Left hindlimb (tissue), 1 donor: ENCODE data around the gene TAF6.
A peak's percentile ranks its signal among the peaks of the same experiment; 100 is the strongest.

ENCODE experiments used
- DNase-seq: peaks from one replicate; pipeline ENCODE4 v3.0.0-alpha.2; 2018

TAF6 gene

DNA sequence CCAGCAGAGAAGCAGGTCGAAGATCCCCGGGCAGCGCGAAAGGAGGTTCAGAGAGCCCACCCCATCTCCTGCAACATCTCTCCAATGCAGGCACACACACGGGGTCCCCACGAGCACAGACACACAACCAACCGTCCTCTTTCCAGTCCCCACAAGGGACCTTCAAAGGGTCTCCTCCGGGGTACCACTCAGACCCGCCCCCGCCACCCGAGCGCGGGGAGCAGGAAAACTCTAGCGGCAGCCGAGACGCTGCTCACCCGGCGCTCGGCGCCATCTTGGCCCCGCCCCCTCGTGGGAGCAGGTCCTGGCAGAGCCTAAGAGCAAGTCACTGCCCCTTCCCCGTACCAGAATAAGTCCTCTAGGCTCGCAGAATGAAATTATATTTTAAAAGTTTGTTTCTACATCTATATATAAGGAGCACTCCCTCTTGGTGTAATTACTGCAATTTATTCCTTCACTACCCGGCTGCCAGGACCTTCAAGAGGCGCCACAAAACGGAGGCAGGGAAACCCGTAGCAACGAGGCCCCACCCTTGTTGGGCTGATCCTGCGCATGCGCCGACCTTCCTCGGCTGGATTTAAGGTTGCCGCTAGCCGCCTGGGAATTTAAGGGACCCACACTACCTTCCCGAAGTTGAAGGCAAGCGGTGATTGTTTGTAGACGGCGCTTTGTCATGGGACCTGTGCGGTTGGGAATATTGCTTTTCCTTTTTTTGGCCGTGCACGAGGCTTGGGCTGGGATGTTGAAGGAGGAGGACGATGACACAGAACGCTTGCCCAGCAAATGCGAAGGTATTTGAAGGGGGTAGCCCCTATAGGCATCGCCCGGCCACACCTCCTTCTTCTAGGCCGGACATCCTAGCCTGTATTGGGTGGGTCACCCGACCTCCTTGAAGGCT is at the start of gene TAF6, which contains the start of gene CNPY4:
Gene TAF6, minus strand, starts transcription at position 287 of the 898 bp plus-strand sequence. CDS start 5,149 bp downstream, outside the sequence.
Gene CNPY4, plus strand, starts transcription at position 563 of the 898 bp plus-strand sequence. Its CDS starts 111 bp downstream, at position 674.
- peak; percentile 96 for DNase-seq

DNA sequence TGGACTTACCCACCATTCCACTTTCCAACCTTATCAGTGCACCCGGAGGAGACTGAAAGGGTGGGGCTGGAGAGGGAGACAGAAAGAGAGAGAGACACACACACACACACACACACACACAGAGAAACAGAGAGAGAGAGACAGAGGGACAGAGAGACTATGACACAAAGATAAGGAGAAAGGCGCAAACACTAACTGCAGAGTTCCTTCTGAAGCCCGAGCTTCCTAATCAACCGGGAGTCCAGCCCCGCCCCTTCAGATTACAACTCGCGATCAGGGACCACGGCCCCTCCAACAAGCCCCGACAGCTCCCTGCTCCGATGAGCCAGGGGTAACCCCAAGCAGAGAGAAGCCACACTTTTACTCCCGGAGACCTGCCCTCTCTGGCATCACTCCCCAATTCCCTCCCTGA is 48.8 kb upstream of the TAF6 start:
- DNase-seq, result no peak

GRCh38 chr7:100166970-100167911 is 48.1 kb upstream of the TAF6 start:
- no peak for DNase-seq

GRCh38 chr7:100166317-100166940 is 47.3 kb upstream of the TAF6 start:
- DNase-seq, result no peak

- peak; percentile 6 for DNase-seq
These were observed 44.7 kb upstream of the TAF6 start for GRCh38 chr7:100163871-100164270.

GRCh38 chr7:100163006-100163531 is 43.9 kb upstream of the TAF6 start:
- peak; percentile 18 for DNase-seq

- peak; percentile 24 for DNase-seq
These were observed 40.9 kb upstream of the TAF6 start for GRCh38 chr7:100160067-100160466.

GRCh38 chr7:100159099-100159623 is 40.0 kb upstream of the TAF6 start:
- DNase-seq, result peak; percentile 22

DNA sequence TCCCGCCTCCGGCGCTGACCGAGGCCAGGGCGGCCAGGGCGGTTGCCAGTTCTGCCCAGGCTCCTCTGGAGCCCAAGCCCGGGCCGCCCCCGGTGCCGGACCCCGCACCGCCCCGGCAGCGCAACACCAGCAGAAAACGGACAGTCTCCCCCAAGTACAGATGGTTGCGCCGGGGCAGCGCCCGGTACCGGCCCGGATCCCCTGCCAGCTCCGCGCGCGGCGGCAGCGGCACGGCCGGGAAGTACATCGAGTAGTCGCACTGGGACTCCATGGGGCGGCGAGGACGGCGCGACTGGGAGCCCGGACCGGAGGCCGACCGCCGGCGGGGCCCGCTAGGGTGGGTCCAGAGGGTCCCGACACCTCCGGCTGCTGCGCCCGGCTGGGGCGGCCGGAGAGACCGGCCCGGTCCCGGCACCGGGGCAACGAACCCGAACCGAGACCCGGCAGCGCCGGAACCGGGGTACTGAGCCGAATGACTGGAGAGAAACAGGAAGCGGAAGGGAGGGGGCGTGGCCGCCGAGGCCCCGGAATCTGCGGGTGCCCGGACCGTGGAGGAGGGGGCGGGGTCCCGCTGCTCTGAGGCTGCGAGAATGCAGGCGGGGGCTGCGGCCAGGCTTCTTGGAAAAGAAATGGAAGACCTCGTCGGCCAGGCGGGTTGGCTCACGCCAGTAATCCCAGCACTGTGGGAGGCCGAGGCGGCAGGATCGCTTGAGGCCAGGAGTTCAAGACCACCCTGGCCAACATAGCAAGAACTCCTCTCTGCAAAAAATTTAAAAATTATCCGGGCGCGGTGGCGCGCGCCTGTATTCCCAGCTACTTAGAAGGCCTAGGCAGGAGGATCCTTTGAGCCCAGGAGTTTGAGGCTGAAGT is 39.3 kb upstream of the TAF6 start, which contains the start of gene TRAPPC14:
Gene TRAPPC14, minus strand, starts transcription at position 495 of the 870 bp plus-strand sequence. Its CDS starts 224 bp downstream, at position 271.
- peak; percentile 94 for DNase-seq

GRCh38 chr7:100157334-100158228 is 38.4 kb upstream of the TAF6 start:
- DNase-seq, result peak; percentile 37

DNA sequence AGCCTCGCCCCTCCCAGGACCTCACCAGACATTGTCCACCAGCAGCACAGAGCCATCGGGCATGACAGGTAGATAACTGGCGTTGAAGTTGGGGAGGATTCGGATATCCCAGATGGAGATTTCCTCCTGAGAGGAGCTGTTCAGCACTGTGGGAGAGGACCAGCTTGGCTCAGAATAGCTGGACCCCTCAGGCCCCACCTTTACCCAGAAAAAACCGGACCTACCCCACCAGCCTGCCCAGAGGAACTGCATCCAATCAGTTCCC is 37.8 kb upstream of the TAF6 start:
- DNase-seq, result no peak

DNA sequence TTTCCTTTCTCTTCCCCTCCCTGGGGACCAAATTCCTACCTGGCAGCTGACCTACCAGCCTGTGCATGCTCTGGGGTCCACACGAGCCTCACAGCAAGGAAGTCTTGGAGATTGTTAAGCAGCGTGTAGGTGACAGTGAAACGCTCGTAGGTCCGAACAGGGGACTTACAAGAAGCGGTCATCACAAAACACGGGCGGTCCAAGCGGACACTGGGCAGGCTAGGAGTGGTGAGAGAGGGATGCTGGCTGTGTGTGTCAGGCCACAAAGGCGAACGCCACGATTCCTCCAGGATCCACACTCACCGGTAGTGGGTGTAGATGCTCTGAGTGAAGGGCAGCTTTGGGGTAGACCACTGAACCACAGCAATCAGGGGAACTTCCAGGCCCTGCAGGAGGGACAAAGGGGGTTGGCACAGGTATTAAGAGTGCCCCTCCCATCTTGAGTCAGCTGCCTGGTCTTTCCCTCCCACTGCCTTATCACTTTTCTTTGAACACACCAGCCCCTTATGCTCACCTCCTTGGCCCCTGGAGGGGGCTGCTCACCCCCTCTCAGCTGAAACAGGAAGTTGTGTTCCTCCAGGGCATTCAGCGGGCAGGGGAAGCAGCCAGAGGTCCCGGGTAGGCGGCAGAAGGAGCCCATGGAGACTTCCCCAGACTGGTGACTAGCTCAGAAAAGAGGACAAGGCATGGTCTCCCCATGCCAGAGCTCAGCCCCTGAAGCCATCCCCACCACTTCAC is 37.3 kb upstream of the TAF6 start:
- peak; percentile 23 for DNase-seq

DNA sequence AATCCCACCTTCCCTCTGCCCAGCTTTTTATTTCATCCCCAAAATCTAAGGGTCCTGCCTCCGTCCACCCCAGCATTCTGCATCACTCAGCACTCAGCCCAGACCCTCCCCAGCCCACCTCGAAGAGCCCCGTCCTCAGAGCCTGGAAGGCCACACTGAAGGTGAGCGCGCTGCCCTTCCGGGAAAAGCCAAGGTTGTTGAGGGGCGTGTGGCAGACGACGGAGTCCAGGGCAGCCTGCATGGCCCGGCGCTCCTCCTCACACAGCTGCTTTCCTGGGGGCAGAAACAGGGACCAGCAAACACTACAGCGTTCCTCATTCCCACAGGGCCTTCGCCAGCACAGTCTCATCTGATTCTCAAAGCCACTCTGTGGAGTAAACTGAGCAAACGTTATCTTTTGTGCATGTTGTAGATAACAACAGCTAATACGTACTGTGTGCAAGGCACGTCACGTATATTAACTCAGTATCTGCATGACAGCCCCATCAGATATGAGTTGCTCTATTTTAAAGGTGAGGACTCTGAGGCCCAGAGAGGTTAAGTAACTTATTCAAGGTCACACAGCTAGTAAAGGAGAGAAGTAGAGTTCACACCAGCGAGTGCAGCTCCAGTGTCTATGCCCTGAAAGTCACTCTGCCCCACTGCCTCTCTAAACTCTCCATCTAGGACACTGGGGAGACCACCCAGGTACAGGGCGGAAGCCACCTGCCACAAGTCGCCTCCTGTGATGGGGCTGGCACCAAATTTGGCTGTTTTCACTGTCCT is 36.6 kb upstream of the TAF6 start:
- peak; percentile 16 for DNase-seq

DNA sequence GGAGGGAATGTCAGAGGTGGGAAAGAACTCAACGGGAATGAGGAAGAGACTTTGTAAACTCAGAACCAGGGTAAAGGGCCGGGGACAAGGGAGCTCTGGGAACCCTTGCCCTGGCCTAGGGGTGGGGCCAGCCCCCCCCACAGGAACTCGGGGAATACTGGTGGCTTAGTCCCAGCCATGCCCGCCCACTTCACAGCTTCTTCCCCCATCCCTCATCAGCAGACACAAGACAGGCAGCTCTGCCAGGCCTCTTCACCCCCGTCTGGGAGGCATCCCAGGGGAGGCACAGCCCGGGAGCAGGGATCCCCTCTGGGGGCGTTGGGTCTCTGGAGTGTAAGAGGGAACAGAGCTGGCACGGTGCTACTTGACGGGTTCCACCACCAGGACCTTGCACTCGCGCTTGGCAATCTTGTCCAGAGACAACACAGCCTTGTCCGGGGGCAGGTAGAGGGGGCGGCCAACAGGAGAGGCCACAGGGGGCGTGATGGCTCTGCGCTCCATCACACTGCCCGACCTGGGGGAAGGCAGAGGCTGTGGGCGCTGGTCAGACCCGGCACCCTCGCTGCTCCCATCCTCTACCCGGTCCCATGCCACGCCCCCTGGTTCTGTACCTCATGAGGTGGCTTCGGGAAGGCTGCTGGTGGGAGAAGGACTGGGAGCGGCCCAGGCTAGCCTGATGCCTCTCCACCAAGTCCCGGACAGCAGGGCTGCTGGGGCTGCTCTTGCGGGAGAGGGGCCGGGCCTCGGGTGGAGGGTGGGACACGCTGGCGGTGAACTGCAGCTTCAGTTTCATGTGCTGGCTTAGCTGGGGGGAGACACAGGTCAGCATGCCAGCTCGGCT is 35.7 kb upstream of the TAF6 start:
- DNase-seq, result peak; percentile 25

GRCh38 chr7:100153708-100154535 is 34.8 kb upstream of the TAF6 start:
- peak; percentile 30 for DNase-seq

- DNase-seq, result peak; percentile 8
These were observed 33.9 kb upstream of the TAF6 start for GRCh38 chr7:100152937-100153666.
